Type B pancreatic cell (in vitro differentiated cells): ENCODE measurements around the gene ERGIC2. TPM values are rescaled to one million over a fixed set of nuclear protein-coding genes. Genes with fewer than 3 reads are reported as not detected.

Source experiments
- DNase-seq: peaks from one replicate; pipeline ENCODE4 v3.0.0; 2021; ENCODE audit warnings: mixed read lengths; ENCODE audit not compliant: unreplicated experiment; ENCODE audit errors: extremely low spot score
- H3K27ac Mint-ChIP-seq: 2 replicates; pipeline ENCODE4 v1.8.0; 2021; ENCODE audit warnings: mild to moderate bottlenecking, mixed read lengths
- H3K27me3 Mint-ChIP-seq: 2 replicates; pipeline ENCODE4 v1.8.0; 2021; ENCODE audit warnings: mixed read lengths
- H3K36me3 Mint-ChIP-seq: 2 replicates; pipeline ENCODE4 v1.8.0; 2021; ENCODE audit warnings: mixed read lengths
- H3K4me1 Mint-ChIP-seq: one replicate; pipeline ENCODE4 v1.8.0; 2021; ENCODE audit warnings: mixed read lengths; ENCODE audit not compliant: unreplicated experiment
- H3K4me3 Mint-ChIP-seq: 2 replicates; pipeline ENCODE4 v1.8.0; 2021; ENCODE audit warnings: mild to moderate bottlenecking, mixed read lengths
- H3K9me3 Mint-ChIP-seq: 2 replicates; pipeline ENCODE4 v1.8.0; 2021; ENCODE audit warnings: mixed read lengths
- CTCF ChIP-seq: fragments of 200-600 bp; sonication (generic); conservative IDR thresholded peaks from 2 replicates; pipeline ENCODE4 v1.5.0; 2021; ENCODE audit warnings: antibody characterized with exemption, mild to moderate bottlenecking
- total RNA-seq: library from RNA; stranded (reverse); gene quantifications from 2 replicates; pipeline ENCODE4 v1.2.1, GENCODE V29; 2021; ENCODE audit warnings: low replicate concordance

Gene ERGIC2
- total RNA-seq, 1 donor from 2014 or later, result 76.3 TPM

DNA sequence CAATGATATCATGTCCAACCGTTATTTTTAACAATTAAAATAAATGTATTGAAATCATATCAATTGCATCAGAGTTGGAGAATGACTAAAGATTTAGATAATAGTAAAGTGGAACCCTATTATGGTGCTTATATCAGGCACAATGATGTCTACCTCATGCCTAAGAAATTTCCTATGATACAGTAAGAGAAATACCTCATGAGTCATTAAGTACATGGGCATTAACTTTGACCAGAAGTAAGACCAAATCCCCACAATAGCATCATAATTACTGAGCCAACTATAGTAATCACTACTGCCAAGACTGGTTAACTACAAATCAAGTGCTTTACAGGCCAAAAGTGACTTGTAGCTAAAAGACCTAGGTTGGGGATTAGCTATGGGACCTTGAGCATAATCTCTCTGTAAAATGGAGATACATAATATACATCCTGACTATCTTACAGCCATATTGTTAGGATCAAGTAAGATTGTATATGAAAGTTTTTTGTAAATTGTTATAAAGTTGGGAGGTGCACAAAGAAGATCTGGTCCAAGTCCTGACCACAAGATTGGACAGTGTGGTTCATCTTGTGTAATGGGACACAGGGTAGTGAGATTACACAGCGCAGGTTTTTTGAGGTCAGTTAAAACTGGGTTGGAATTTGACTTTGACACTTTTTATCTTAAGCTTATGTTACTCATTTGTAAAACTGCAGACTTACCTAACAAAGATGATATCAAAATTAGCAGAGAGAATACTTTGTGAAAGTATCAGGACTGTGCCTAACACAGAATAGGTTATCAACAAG lies 60.5 kb downstream of the ERGIC2 start:
- Mint-ChIP-seq H3K36me3 (peaks cover 42% of the 10 kb centered on the region), H3K4me1 (no peaks in the 10 kb centered on the region), H3K4me3 (no peak overlapping the region), H3K27me3 (no peaks in the 10 kb centered on the region), H3K9me3 (no peaks in the 10 kb centered on the region), H3K27ac (no peak overlapping the region)
- no peak for TF ChIP-seq CTCF
- DNase-seq, result no peak

DNA sequence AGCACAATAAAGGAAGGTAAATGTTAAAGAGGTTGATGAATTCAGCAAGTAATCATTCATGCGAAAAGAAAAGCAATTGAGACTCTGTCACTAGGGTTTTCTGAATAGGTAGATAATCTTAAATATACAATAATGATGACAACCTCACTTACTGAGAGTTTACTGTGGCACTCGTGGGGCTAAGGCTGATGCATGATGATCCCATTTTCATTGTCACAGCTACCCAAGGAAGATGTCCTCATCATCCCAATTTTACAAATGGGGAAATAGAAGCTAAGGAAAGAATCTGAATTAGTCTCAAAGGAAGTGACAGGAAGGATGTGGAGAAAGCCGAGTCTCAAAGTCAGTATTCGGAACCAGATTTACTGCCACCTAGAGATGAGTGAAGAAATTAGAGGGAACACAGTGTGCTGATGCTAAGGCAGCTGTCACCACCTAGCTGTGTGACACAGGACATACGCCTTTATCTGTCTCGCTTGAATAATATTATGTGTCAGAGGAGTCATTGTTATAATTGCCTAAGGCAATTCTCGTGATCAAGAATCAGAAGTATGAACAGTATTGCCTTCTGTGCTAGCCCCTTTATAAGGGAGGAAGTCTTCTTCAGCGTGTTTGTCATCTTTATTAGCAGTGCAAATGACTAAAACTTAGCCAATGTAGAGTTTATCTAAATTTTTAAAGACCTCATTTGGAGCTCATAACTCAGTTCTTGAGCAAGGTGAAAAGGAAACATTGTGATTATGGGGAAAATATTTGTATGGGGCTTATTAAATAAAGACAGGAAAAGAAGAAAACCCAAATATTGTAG lies 63.2 kb downstream of the ERGIC2 start:
- H3K27ac Mint-ChIP-seq, result no peak overlapping the region
- H3K9me3 Mint-ChIP-seq, result no peaks in the 10 kb centered on the region
- peak; percentile 74 for TF ChIP-seq CTCF
- no peaks in the 10 kb centered on the region for H3K4me1 Mint-ChIP-seq
- no peaks in the 10 kb centered on the region for H3K27me3 Mint-ChIP-seq
- H3K36me3 Mint-ChIP-seq, result peaks cover 27% of the 10 kb centered on the region
- H3K4me3 Mint-ChIP-seq, result no peak overlapping the region
- DNase-seq, result no peak

GRCh38 chr12:29316752-29317151 lies 64.2 kb downstream of the ERGIC2 start:
- H3K27ac Mint-ChIP-seq, result no peak overlapping the region
- no peak for TF ChIP-seq CTCF
- peaks cover 26% of the 10 kb centered on the region for H3K36me3 Mint-ChIP-seq
- no peak for DNase-seq
- H3K9me3 Mint-ChIP-seq, result no peaks in the 10 kb centered on the region
- no peak overlapping the region for H3K4me3 Mint-ChIP-seq
- H3K27me3 Mint-ChIP-seq, result no peaks in the 10 kb centered on the region
- no peaks in the 10 kb centered on the region for H3K4me1 Mint-ChIP-seq

DNA sequence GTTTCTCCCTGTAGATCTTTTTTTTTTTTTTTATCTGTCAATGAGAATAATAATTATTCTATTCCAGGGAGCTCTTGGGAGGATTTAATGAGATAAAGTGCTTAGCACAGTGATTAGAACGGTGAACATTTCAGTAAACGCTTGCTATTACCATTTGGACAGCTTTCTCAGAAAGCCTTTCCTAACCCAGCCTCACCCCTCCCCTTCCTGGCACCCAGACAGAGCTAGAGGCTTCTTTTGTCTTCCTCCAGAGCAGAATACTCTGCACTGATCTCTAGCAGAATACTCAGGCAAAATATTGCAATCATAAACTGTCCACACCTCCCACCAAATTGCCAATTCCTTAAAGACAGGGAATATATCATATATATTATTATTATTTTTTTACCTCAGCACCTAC lies 66.6 kb downstream of the ERGIC2 start:
- no peaks in the 10 kb centered on the region for H3K9me3 Mint-ChIP-seq
- no peak for DNase-seq
- H3K4me3 Mint-ChIP-seq, result no peak overlapping the region
- H3K4me1 Mint-ChIP-seq, result no peaks in the 10 kb centered on the region
- TF ChIP-seq CTCF, result no peak
- H3K27ac Mint-ChIP-seq, result no peak overlapping the region
- no peaks in the 10 kb centered on the region for H3K27me3 Mint-ChIP-seq
- H3K36me3 Mint-ChIP-seq, result peaks cover 19% of the 10 kb centered on the region

DNA sequence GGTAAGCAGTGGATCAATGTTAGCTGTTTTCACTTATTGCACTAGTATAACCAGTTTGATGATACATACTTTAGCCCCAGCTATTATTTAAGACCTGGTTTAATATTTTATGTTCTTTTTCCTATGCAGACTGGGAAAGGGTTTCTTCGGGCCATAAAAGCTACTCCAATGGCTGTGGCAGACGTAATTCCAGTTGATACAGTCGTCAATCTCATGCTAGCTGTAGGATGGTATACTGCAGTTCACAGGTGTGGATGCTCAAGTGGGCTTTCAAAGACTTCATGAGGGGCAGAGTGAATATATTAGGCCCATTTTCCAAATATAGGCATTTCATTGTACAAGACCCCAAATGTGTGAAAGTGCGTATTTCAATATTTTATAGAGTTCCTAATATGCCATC lies 70.1 kb downstream of the ERGIC2 start:
- DNase-seq, result no peak
- no peak overlapping the region for H3K4me3 Mint-ChIP-seq
- H3K36me3 Mint-ChIP-seq, result peaks cover 17% of the 10 kb centered on the region
- no peaks in the 10 kb centered on the region for H3K27me3 Mint-ChIP-seq
- H3K9me3 Mint-ChIP-seq, result no peaks in the 10 kb centered on the region
- H3K4me1 Mint-ChIP-seq, result no peaks in the 10 kb centered on the region
- no peak overlapping the region for H3K27ac Mint-ChIP-seq
- no peak for TF ChIP-seq CTCF
